ENCODE results near the gene CD300LF. TPM values are rescaled to one million over a fixed set of nuclear protein-coding genes. Genes with fewer than 3 reads are reported as not detected.

Gene CD300LF
- total and polyA plus RNA-seq, 9 of the 15 experiments (the other 6 are each of a cell fraction or from before 2014, with no cell fraction given): not detected

- in situ Hi-C loops (cut with MboI): no loop called here
- CTCF ChIA-PET (ENCODE audit: low intra/inter-chr PET ratio): no interaction called here
- no TSS peak for BruUV-seq (replicated peaks)
These were observed 16.0 kb upstream of the CD300LF start for GRCh38 chr17:74728702-74729075.

More at GRCh38 chr17:74728702-74729075, 16.0 kb upstream of the CD300LF start:
- Histone ChIP-seq H3K27me3 (ENCODE audit: control insufficient read depth in 2 of 2, insufficient read depth in 2 of 2, low read length in 2 of 2) (peaks cover 9 to 38% of the 10 kb centered on the region in 2 experiments; a peak in 4 of 5 replicates), H3K36me3 (ENCODE audit: control insufficient read depth, insufficient read depth, low read length) (no peaks in the 10 kb centered on the region), H3K9me3 (replicated peaks; ENCODE audit: control insufficient read depth, insufficient read depth, low read depth, low read length) (peaks cover 9% of the 10 kb centered on the region; the same call in 1 of the 2 replicates), H3K79me2 (ENCODE audit: control insufficient read depth, insufficient read depth, low read length) (no peaks in the 10 kb centered on the region), H4K20me1 (replicated peaks; ENCODE audit: control insufficient read depth, insufficient read depth, low read length) (no peaks in the 10 kb centered on the region; the same call in 1 of the 2 replicates), H3K27ac (ENCODE audit: extremely low read depth, low read depth, low read length) (no peak overlapping the region), H3K9ac (ENCODE audit: insufficient read depth in 1 of 2, low read depth in 2 of 2, low read length in 2 of 2) (no peak overlapping the region), H3K4me1 (replicated peaks in 1 of 2; ENCODE audit: control insufficient read depth in 2 of 2, insufficient read depth in 2 of 2, low read length in 2 of 2) (no peaks in the 10 kb centered on the region), H3K4me2 (ENCODE audit: insufficient read depth, low read length) (no peak overlapping the region), H3K4me3 (no peak overlapping the region), H2AFZ (ENCODE audit: low read depth, low read length) (no peak overlapping the region), H3K9me1 (ENCODE audit: control insufficient read depth, insufficient read depth, low read length) (no peaks in the 10 kb centered on the region)
- 0% methylated on average over 3 of the region's 3 CpGs for WGBS (ENCODE audit: insufficient coverage, low coverage, missing lambda C conversion rate)
- TF ChIP-seq ARNT (IDR thresholded peaks at IDR 0.05): no peak
- no peak for TF ChIP-seq GABPB1 (CRISPR knock-in tag; IDR thresholded peaks at IDR 0.05)
- TF ChIP-seq HNRNPL (IDR thresholded peaks at IDR 0.05; ENCODE audit: low read depth, low read length): no peak
- no peak for TF ChIP-seq PTBP1 (IDR thresholded peaks at IDR 0.05; ENCODE audit: low read depth, low read length)
- no peak for TF ChIP-seq NCOA6 (IDR thresholded peaks at IDR 0.05)
- TF ChIP-seq, protein P1, sequence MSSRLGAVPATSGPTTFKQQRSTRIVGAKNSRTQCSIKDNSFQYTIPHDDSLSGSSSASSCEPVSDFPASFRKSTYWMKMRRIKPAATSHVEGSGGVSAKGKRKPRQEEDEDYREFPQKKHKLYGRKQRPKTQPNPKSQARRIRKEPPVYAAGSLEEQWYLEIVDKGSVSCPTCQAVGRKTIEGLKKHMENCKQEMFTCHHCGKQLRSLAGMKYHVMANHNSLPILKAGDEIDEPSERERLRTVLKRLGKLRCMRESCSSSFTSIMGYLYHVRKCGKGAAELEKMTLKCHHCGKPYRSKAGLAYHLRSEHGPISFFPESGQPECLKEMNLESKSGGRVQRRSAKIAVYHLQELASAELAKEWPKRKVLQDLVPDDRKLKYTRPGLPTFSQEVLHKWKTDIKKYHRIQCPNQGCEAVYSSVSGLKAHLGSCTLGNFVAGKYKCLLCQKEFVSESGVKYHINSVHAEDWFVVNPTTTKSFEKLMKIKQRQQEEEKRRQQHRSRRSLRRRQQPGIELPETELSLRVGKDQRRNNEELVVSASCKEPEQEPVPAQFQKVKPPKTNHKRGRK (tag; IDR thresholded peaks at IDR 0.05): no peak
- no peak for TF ChIP-seq JUN (IDR thresholded peaks at IDR 0.05; ENCODE audit: borderline replicate concordance, low read depth, low read length)
- TF ChIP-seq JUN (CRISPR knock-in tag; IDR thresholded peaks at IDR 0.05; ENCODE audit: borderline replicate concordance): no peak
- TF ChIP-seq ZC3H8 (IDR thresholded peaks at IDR 0.05): no peak
- no peak for TF ChIP-seq ZNF780A (CRISPR knock-in tag; IDR thresholded peaks at IDR 0.05)
- TF ChIP-seq ZNF274 (IDR thresholded peaks at IDR 0.05; ENCODE audit: borderline replicate concordance, low read depth, low read length): no peak
- no peak for TF ChIP-seq RFX5 (IDR thresholded peaks at IDR 0.05; ENCODE audit: low read depth, low read length)
- TF ChIP-seq, protein P2, sequence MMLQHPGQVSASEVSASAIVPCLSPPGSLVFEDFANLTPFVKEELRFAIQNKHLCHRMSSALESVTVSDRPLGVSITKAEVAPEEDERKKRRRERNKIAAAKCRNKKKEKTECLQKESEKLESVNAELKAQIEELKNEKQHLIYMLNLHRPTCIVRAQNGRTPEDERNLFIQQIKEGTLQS (IDR thresholded peaks at IDR 0.05): no peak
- TF ChIP-seq, protein P2 (CRISPR knock-in tag; conservative IDR thresholded peaks at IDR 0.05): no peak
- TF ChIP-seq, protein P3, sequence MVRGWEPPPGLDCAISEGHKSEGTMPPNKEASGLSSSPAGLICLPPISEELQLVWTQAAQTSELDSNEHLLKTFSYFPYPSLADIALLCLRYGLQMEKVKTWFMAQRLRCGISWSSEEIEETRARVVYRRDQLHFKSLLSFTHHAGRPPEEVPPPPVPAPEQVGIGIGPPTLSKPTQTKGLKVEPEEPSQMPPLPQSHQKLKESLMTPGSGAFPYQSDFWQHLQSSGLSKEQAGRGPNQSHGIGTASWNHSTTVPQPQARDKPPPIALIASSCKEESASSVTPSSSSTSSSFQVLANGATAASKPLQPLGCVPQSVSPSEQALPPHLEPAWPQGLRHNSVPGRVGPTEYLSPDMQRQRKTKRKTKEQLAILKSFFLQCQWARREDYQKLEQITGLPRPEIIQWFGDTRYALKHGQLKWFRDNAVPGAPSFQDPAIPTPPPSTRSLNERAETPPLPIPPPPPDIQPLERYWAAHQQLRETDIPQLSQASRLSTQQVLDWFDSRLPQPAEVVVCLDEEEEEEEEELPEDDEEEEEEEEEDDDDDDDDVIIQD (CRISPR knock-in tag; IDR thresholded peaks at IDR 0.05): no peak
- no peak for TF ChIP-seq DACH1 (IDR thresholded peaks at IDR 0.05; ENCODE audit: partially characterized antibody)
- no peak for TF ChIP-seq ZNF436 (CRISPR knock-in tag; IDR thresholded peaks at IDR 0.05)
- no peak for TF ChIP-seq ZNF408 (CRISPR knock-in tag; IDR thresholded peaks at IDR 0.05; ENCODE audit: low read depth)
- TF ChIP-seq ZNF445 (CRISPR knock-in tag; IDR thresholded peaks at IDR 0.05; ENCODE audit: low read depth): no peak
- no peak for TF ChIP-seq PHF21A (IDR thresholded peaks at IDR 0.05; ENCODE audit: borderline replicate concordance, low read depth)
- POLR2A ChIA-PET: no interaction called here
- intact Hi-C loops (cut with micrococcal nuclease): no loop called here
- peak; percentile 69 for FAIRE-seq
- no peak for ATAC-seq
- DNase-seq (ENCODE audit: extremely low read depth in 1 of 4, low spot score in 3 of 4): no peak

All from K562 (cell line).